ENCODE results near the gene USP49.
"Not testable (repeated sequence)": the region's sequence is repeated elsewhere in the genome, so short reads cannot be mapped to it uniquely, and the experiment has no call there.

GRCh38 chr6:41766043-41766664 is 129.0 kb downstream of the USP49 start:
- TF ChIP-seq CTCF (conservative IDR thresholded peaks at IDR 0.05; ENCODE audit: low read depth, low read length); EZH2 (IDR thresholded peaks at IDR 0.05; ENCODE audit: borderline replicate concordance, low read depth, low read length, poor library complexity, severe bottlenecking): not testable (repeated sequence)

Data from A673 (cell line).